Esophagus muscularis mucosa (tissue), 4 donors: ENCODE results near the gene C12orf43.

ENCODE experiments used
- CTCF ChIP-seq, 3 experiments: fragments of 200-600 bp in 2 of 3; fragments of 450-650 bp in 1 of 3; sonication (generic) in 2 of 3; IDR thresholded peaks; one replicate each; pipeline ENCODE4 v1.5.1; 2017 to 2019; ENCODE audit warnings: antibody characterized with exemption in 3 of 3, mild to moderate bottlenecking in 2 of 3, moderate library complexity in 1 of 3
- EP300 ChIP-seq: sonication (generic); formaldehyde crosslinking; IDR thresholded peaks from one replicate; pipeline ENCODE4 v1.6.1; 2017; ENCODE audit warnings: antibody characterized with exemption
- POLR2A ChIP-seq: fragments of 450-650 bp; IDR thresholded peaks from one replicate; pipeline ENCODE4 v1.6.1; 2017; ENCODE audit warnings: antibody characterized with exemption, moderate library complexity, mild to moderate bottlenecking, low read depth

GRCh38 chr12:120994589-120995337 is 21.5 kb downstream of the C12orf43 start:
- TF ChIP-seq POLR2A (no peak), CTCF (IDR thresholded peaks at IDR 0.05) (no peak), EP300 (no peak)
